Neutrophil (primary cell): ENCODE data around the gene PPIE.

Experiments used
- H3K27ac ChIP-seq: fragments of 200-600 bp; sonication (generic); 2 replicates; pipeline ENCODE4 v1.5.1; 2016; ENCODE audit warnings: mild to moderate bottlenecking, moderate library complexity
- H3K27me3 ChIP-seq: fragments of 200-600 bp; sonication (generic); 2 replicates; pipeline ENCODE4 v1.6.0; 2016; ENCODE audit warnings: mild to moderate bottlenecking
- H3K36me3 ChIP-seq: fragments of 200-600 bp; sonication (generic); 2 replicates; pipeline ENCODE4 v1.5.1; 2017
- H3K4me1 ChIP-seq, 2 experiments: fragments of 200-600 bp in 1 of 2; sonication (generic) in 1 of 2; 1 replicate in 1 of 2; 2 replicates in 1 of 2; pipeline versions ENCODE4 v1.5.1 to v1.6.1; 2013 to 2016; ENCODE audit warnings: low read depth in 1 of 2, low read length in 1 of 2, mild to moderate bottlenecking in 1 of 2, moderate library complexity in 1 of 2; ENCODE audit not compliant: control insufficient read depth in 1 of 2, insufficient read depth in 1 of 2
- H3K4me3 ChIP-seq, 2 experiments: fragments of 200-600 bp in 1 of 2; sonication (generic) in 1 of 2; 1 replicate in 1 of 2; 2 replicates in 1 of 2; pipeline ENCODE4 v1.5.1; 2013 to 2016; ENCODE audit warnings: low read depth in 1 of 2, low read length in 1 of 2, mild to moderate bottlenecking in 1 of 2, moderate library complexity in 1 of 2
- H3K9me3 ChIP-seq: fragments of 200-600 bp; sonication (generic); 2 replicates; pipeline ENCODE4 v1.5.1; 2016
- TF ChIP-seq, protein P1 (sequence below): fragments of 200-600 bp; sonication (generic); IDR thresholded peaks from 2 replicates; pipeline ENCODE4 v1.5.1; 2016; ENCODE audit warnings: antibody characterized with exemption

The PPIE gene

GRCh38 chr1:39691383-39692151 is 47.1 kb upstream of the PPIE start, which contains the start of gene HPCAL4:
Gene HPCAL4, minus strand, starts transcription at chr1:39691433. Its CDS starts 6,830 bp downstream, at chr1:39684603.
- peaks cover 100% of the 10 kb centered on the region for H3K27me3 ChIP-seq
- H3K9me3 ChIP-seq, result no peaks in the 10 kb centered on the region
- TF ChIP-seq, protein P1, sequence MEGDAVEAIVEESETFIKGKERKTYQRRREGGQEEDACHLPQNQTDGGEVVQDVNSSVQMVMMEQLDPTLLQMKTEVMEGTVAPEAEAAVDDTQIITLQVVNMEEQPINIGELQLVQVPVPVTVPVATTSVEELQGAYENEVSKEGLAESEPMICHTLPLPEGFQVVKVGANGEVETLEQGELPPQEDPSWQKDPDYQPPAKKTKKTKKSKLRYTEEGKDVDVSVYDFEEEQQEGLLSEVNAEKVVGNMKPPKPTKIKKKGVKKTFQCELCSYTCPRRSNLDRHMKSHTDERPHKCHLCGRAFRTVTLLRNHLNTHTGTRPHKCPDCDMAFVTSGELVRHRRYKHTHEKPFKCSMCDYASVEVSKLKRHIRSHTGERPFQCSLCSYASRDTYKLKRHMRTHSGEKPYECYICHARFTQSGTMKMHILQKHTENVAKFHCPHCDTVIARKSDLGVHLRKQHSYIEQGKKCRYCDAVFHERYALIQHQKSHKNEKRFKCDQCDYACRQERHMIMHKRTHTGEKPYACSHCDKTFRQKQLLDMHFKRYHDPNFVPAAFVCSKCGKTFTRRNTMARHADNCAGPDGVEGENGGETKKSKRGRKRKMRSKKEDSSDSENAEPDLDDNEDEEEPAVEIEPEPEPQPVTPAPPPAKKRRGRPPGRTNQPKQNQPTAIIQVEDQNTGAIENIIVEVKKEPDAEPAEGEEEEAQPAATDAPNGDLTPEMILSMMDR, result no peak
- peak within 1 kb of the TSS; percentile 30 to 64 for H3K4me3 ChIP-seq
- no peak within 1 kb of the TSS for H3K27ac ChIP-seq
- H3K36me3 ChIP-seq, result no peaks in the 10 kb centered on the region
- H3K4me1 ChIP-seq, result peaks cover 15 to 18% of the 10 kb centered on the region in 2 experiments

DNA sequence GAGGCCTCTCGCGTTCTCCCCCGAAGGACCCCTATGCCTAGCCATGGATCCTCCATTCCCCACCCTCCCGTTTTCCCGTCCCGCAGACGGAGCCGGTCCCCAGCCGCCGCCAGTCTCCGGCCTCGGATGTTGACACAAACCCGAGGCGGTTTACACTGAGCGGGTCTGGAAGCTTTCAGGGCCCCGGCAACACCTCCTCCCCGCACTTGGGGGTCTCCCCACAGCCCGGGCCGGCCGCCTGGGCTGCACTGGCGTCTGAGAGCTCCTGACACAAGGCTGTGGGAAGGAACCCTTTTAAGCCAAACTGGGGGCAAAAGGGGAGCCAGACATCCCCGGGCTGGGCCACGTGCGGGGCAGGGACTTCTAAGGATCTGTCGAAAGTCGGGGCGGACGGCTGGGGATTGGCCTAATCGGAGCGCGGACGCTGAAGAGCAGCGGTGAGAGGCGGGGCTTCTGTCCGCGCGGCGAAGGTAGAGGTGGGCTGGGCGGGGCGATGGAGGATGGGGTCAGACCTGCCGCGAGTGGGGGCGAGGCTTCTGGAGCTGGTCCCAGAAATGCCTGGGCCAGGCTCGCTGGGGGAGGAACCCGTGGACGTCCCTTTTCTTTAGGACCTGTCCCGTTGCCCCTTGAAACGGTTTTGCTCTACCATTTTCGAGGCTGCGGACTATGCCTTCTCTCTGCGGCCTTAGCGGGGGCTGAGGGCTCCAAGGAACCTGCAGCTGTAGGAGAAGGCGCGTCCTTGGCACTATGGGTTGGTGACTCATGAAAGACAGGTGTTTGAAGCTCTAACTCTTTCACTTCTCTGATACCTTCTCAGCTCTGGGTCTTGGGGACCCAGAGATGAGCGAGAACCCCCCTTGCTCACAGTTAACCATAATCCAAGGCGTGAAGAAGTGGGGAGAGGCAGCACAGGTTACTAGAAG is 46.3 kb upstream of the PPIE start:
- no peaks in the 10 kb centered on the region for H3K36me3 ChIP-seq
- no peaks in the 10 kb centered on the region for H3K9me3 ChIP-seq
- H3K4me3 ChIP-seq, result peak overlapping the region in 1 of 2 experiments; percentile 64
- no peak overlapping the region for H3K27ac ChIP-seq
- H3K27me3 ChIP-seq, result peaks cover 100% of the 10 kb centered on the region
- TF ChIP-seq, protein P1, result no peak
- peaks cover 15 to 18% of the 10 kb centered on the region in 2 experiments for H3K4me1 ChIP-seq

DNA sequence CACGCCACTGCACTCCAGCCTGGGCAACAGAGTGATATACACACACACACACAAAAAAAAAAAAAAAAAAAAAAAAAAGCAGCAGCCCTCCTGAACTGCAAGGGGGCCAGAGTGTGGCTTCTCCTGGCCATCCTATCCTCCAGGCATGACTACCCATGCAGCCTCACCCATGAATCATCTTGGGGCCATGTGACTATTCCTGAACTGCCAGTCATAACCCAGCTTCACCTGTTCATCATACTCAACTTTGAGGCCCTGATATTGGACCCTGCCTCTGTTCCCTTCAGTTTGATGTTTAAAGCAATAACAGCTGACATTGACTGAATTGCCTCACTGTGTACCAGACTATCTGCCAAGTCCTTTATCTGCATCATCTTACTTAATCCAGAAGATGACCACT is 44.7 kb upstream of the PPIE start:
- H3K36me3 ChIP-seq, result no peaks in the 10 kb centered on the region
- peaks cover 97% of the 10 kb centered on the region for H3K27me3 ChIP-seq
- no peak overlapping the region for H3K4me3 ChIP-seq
- TF ChIP-seq, protein P1, result no peak
- no peak overlapping the region for H3K27ac ChIP-seq
- H3K9me3 ChIP-seq, result no peaks in the 10 kb centered on the region
- H3K4me1 ChIP-seq, result peaks cover 15 to 18% of the 10 kb centered on the region in 2 experiments

GRCh38 chr1:39695016-39695415 is 43.7 kb upstream of the PPIE start:
- Histone ChIP-seq H3K9me3 (no peaks in the 10 kb centered on the region), H3K4me3 (no peak overlapping the region), H3K27ac (no peak overlapping the region), H3K4me1 (peaks cover 18 to 27% of the 10 kb centered on the region in 2 experiments), H3K27me3 (peaks cover 87% of the 10 kb centered on the region), H3K36me3 (no peaks in the 10 kb centered on the region)
- TF ChIP-seq, protein P1, result no peak

DNA sequence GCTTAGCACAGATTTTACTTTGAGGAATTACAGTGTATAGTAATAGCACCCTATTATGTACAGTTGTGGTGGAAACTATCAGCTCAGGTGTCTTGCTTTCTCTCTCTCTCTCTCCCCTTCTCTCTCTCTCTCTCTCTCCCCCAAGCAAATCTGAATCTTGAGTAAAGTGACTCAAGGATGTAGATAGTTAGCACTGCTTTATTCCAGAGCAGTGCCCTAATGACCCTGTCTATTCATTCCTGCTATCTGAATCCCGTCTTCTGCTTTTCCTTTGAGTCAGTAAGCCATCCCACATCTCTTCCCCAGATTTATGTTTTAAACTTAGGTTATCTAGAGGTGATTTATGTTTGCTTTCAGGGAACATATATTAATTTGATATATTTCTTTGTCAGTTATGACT is 42.2 kb upstream of the PPIE start:
- peaks cover 26 to 34% of the 10 kb centered on the region in 2 experiments for H3K4me1 ChIP-seq
- no peaks in the 10 kb centered on the region for H3K9me3 ChIP-seq
- no peak overlapping the region for H3K27ac ChIP-seq
- TF ChIP-seq, protein P1, result no peak
- peaks cover 73% of the 10 kb centered on the region for H3K27me3 ChIP-seq
- H3K36me3 ChIP-seq, result no peaks in the 10 kb centered on the region
- H3K4me3 ChIP-seq, result no peak overlapping the region
